ENCODE data around the gene SH2D3C.

DNA sequence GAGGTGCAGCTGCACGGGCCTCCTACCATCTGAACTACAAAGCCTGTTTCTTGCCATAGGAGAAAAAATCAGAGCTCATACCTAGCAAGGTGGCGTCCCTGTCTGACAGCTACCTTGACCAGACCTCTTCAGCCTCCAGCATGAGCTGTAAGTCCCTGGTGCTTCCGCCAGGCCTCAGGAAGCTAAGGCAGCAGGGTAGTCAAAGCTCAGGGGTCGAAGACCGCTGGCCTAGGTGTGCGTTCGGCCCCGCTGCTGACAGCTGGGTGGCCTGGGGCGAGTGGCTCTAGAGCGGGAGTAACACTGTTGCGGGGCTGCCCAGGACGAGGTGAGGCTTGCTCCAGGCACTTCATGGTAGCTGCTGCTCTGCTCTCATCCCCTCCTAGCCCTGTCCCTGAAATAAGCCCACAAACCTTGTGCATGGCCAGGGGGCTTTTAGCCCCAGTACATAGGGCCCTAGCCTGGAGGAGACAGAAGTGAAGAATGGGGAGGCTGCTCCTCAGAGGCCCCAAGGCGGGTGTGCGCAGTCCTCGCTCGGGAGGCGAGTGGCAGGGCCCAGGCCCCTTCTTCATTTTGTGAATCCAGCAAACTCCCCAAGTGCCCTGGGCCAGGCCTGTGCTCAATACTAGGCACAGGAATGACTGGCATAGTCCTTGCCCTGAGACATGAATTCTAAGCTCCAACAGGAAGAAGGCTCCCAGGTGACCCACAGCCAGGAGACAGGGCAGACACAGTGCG lies 48.8 kb downstream of the SH2D3C start:
- TF ChIP-seq, protein P1, sequence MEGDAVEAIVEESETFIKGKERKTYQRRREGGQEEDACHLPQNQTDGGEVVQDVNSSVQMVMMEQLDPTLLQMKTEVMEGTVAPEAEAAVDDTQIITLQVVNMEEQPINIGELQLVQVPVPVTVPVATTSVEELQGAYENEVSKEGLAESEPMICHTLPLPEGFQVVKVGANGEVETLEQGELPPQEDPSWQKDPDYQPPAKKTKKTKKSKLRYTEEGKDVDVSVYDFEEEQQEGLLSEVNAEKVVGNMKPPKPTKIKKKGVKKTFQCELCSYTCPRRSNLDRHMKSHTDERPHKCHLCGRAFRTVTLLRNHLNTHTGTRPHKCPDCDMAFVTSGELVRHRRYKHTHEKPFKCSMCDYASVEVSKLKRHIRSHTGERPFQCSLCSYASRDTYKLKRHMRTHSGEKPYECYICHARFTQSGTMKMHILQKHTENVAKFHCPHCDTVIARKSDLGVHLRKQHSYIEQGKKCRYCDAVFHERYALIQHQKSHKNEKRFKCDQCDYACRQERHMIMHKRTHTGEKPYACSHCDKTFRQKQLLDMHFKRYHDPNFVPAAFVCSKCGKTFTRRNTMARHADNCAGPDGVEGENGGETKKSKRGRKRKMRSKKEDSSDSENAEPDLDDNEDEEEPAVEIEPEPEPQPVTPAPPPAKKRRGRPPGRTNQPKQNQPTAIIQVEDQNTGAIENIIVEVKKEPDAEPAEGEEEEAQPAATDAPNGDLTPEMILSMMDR (tag by site-specific recombination; IDR thresholded peaks at IDR 0.05) = no peak
- no peak for TF ChIP-seq PRDM1 (tag by site-specific recombination; IDR thresholded peaks at IDR 0.05)
- TF ChIP-seq, protein P2, sequence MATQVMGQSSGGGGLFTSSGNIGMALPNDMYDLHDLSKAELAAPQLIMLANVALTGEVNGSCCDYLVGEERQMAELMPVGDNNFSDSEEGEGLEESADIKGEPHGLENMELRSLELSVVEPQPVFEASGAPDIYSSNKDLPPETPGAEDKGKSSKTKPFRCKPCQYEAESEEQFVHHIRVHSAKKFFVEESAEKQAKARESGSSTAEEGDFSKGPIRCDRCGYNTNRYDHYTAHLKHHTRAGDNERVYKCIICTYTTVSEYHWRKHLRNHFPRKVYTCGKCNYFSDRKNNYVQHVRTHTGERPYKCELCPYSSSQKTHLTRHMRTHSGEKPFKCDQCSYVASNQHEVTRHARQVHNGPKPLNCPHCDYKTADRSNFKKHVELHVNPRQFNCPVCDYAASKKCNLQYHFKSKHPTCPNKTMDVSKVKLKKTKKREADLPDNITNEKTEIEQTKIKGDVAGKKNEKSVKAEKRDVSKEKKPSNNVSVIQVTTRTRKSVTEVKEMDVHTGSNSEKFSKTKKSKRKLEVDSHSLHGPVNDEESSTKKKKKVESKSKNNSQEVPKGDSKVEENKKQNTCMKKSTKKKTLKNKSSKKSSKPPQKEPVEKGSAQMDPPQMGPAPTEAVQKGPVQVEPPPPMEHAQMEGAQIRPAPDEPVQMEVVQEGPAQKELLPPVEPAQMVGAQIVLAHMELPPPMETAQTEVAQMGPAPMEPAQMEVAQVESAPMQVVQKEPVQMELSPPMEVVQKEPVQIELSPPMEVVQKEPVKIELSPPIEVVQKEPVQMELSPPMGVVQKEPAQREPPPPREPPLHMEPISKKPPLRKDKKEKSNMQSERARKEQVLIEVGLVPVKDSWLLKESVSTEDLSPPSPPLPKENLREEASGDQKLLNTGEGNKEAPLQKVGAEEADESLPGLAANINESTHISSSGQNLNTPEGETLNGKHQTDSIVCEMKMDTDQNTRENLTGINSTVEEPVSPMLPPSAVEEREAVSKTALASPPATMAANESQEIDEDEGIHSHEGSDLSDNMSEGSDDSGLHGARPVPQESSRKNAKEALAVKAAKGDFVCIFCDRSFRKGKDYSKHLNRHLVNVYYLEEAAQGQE (tag by site-specific recombination; IDR thresholded peaks at IDR 0.05) = no peak
- no peak for TF ChIP-seq SALL2 (tag by site-specific recombination; IDR thresholded peaks at IDR 0.05; ENCODE audit: borderline replicate concordance)
- TF ChIP-seq, protein P3, sequence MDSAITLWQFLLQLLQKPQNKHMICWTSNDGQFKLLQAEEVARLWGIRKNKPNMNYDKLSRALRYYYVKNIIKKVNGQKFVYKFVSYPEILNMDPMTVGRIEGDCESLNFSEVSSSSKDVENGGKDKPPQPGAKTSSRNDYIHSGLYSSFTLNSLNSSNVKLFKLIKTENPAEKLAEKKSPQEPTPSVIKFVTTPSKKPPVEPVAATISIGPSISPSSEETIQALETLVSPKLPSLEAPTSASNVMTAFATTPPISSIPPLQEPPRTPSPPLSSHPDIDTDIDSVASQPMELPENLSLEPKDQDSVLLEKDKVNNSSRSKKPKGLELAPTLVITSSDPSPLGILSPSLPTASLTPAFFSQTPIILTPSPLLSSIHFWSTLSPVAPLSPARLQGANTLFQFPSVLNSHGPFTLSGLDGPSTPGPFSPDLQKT (IDR thresholded peaks at IDR 0.05; ENCODE audit: borderline replicate concordance, low read depth, low read length) = no peak
- TF ChIP-seq MYNN (tag by site-specific recombination; IDR thresholded peaks at IDR 0.05; ENCODE audit: borderline replicate concordance) = no peak
- TF ChIP-seq ZNF48 (tag by site-specific recombination; IDR thresholded peaks at IDR 0.05) = no peak
- no peak for TF ChIP-seq KLF7 (tag by site-specific recombination; IDR thresholded peaks at IDR 0.05; ENCODE audit: borderline replicate concordance)
- TF ChIP-seq ZNF639 (tag by site-specific recombination; IDR thresholded peaks at IDR 0.05) = no peak
- TF ChIP-seq ZNF701 (tag by site-specific recombination; IDR thresholded peaks at IDR 0.05) = no peak
- no peak for TF ChIP-seq SP2 (tag by site-specific recombination; IDR thresholded peaks at IDR 0.05)
- no peak for TF ChIP-seq ZNF776 (tag by site-specific recombination; IDR thresholded peaks at IDR 0.05; ENCODE audit: borderline replicate concordance)
- TF ChIP-seq ZNF133 (tag by site-specific recombination; IDR thresholded peaks at IDR 0.05) = no peak
- TF ChIP-seq ZNF366 (tag by site-specific recombination; conservative IDR thresholded peaks at IDR 0.05) = no peak

Data from HEK293 (cell line).